HG03060 (cell line): ENCODE measurements around the gene ATXN7L1.
"Not testable (repeated sequence)": the region's sequence is repeated elsewhere in the genome, so short reads cannot be mapped to it uniquely, and the experiment has no call there.

Source experiments
- ATAC-seq: cut with Tn5 transposase; IDR thresholded peaks from one replicate; pipeline ENCODE4 v1.9.1; 2021; ENCODE audit warnings: low read depth, moderate number of reproducible peaks; ENCODE audit not compliant: unreplicated experiment

ATXN7L1 gene

GRCh38 chr7:105711726-105712402, 164.5 kb downstream of the ATXN7L1 start:
- no peak for ATAC-seq

- ATAC-seq = not testable (repeated sequence)
Observed at GRCh38 chr7:105710720-105711119, 165.7 kb downstream of the ATXN7L1 start.

GRCh38 chr7:105708763-105709080, 167.7 kb downstream of the ATXN7L1 start:
- ATAC-seq = no peak

- ATAC-seq = no peak
Observed at GRCh38 chr7:105707967-105708762, 168.2 kb downstream of the ATXN7L1 start.

- no peak for ATAC-seq
Observed at GRCh38 chr7:105707381-105707780, 169.0 kb downstream of the ATXN7L1 start.

GRCh38 chr7:105705427-105705826, 171.0 kb downstream of the ATXN7L1 start:
- no peak for ATAC-seq

GRCh38 chr7:105703207-105703930, 173.0 kb downstream of the ATXN7L1 start:
- no peak for ATAC-seq

- ATAC-seq = no peak
Observed at GRCh38 chr7:105699568-105700236, 176.7 kb downstream of the ATXN7L1 start.

GRCh38 chr7:105698531-105698930, 177.9 kb downstream of the ATXN7L1 start:
- no peak for ATAC-seq

- ATAC-seq = no peak
Observed at GRCh38 chr7:105697753-105698152, 178.6 kb downstream of the ATXN7L1 start.

GRCh38 chr7:105697169-105697568, 179.2 kb downstream of the ATXN7L1 start:
- not testable (repeated sequence) for ATAC-seq

GRCh38 chr7:105693576-105693975, 182.8 kb downstream of the ATXN7L1 start:
- no peak for ATAC-seq

- ATAC-seq = no peak
Observed at GRCh38 chr7:105691680-105692564, 184.5 kb downstream of the ATXN7L1 start.

GRCh38 chr7:105691082-105691679, 185.2 kb downstream of the ATXN7L1 start:
- no peak for ATAC-seq

- no peak for ATAC-seq
Observed at GRCh38 chr7:105690325-105690945, 186.0 kb downstream of the ATXN7L1 start.

GRCh38 chr7:105689067-105689819, 187.2 kb downstream of the ATXN7L1 start:
- ATAC-seq = no peak

GRCh38 chr7:105688617-105689016, 187.8 kb downstream of the ATXN7L1 start:
- ATAC-seq = no peak

- ATAC-seq = no peak
Observed at GRCh38 chr7:105685161-105685560, 191.2 kb downstream of the ATXN7L1 start.
